Measurements from ENCODE around the gene ZDHHC7. TPM values are rescaled to one million over a fixed set of nuclear protein-coding genes. Genes with fewer than 3 reads are reported as not detected.

ZDHHC7 gene
- total and polyA plus RNA-seq, 9 of the 15 experiments (the other 6 are each of a cell fraction or from before 2014, with no cell fraction given), result 1.7 to 49.7 (median 37.4) TPM

GRCh38 chr16:85011846-85012284, 530 bp upstream of the ZDHHC7 start:
- Histone ChIP-seq H3K4me2 (ENCODE audit: insufficient read depth, low read length) (peak overlapping the region; percentile 96), H3K4me3 (peak overlapping the region; percentile 97), H3K9me1 (ENCODE audit: control insufficient read depth, insufficient read depth, low read length) (no peaks in the 10 kb centered on the region), H2AFZ (ENCODE audit: low read depth, low read length) (peak overlapping the region; percentile 100), H3K27me3 (ENCODE audit: control insufficient read depth in 2 of 2, insufficient read depth in 2 of 2, low read length in 2 of 2) (no peaks in the 10 kb centered on the region), H3K27ac (ENCODE audit: extremely low read depth, low read depth, low read length) (peak overlapping the region; percentile 98), H3K9me3 (replicated peaks; ENCODE audit: control insufficient read depth, insufficient read depth, low read depth, low read length) (no peaks in the 10 kb centered on the region), H3K36me3 (ENCODE audit: control insufficient read depth, insufficient read depth, low read length) (peaks cover 20% of the 10 kb centered on the region; the same call in 1 of the 3 replicates), H3K9ac (ENCODE audit: insufficient read depth in 1 of 2, low read depth in 2 of 2, low read length in 2 of 2) (peak overlapping the region; percentile 99), H3K79me2 (ENCODE audit: control insufficient read depth, insufficient read depth, low read length) (peaks cover 49% of the 10 kb centered on the region), H3K4me1 (replicated peaks in 1 of 2; ENCODE audit: control insufficient read depth in 2 of 2, insufficient read depth in 2 of 2, low read length in 2 of 2) (peaks cover 7 to 18% of the 10 kb centered on the region in 2 experiments), H4K20me1 (replicated peaks; ENCODE audit: control insufficient read depth, insufficient read depth, low read length) (peaks cover 8% of the 10 kb centered on the region)
- peak; percentile 58 for ATAC-seq
- ChIA-PET POLR2A (interaction anchor here (0.6 to 4.9 kb wide), 13 partner anchors 11 to 635 kb away, joined by 3 to 50 read pairs (median 4); partner anchors contain the start of gene KIAA0513), CTCF (ENCODE audit: low intra/inter-chr PET ratio) (interaction anchor here (0.7 to 0.9 kb wide), 2 partner anchors 8 to 563 kb away, joined by 3 to 4 read pairs; no protein-coding TSS in a partner anchor)
- 2% methylated on average over 17 of the region's 17 CpGs for WGBS (ENCODE audit: insufficient coverage, low coverage, missing lambda C conversion rate)
- TSS peak; percentile 99 for BruUV-seq (replicated peaks)
- intact Hi-C loops (cut with micrococcal nuclease), result no loop called here
- DNase-seq (ENCODE audit: extremely low read depth in 1 of 4, low spot score in 3 of 4), result no peak
- no peak for FAIRE-seq
- in situ Hi-C loops (cut with MboI), result no loop called here
- TF ChIP-seq KAT7 (CRISPR knock-in tag; IDR thresholded peaks at IDR 0.05; ENCODE audit: borderline replicate concordance) (0 out of 2 replicates have a peak, but pooled peaks have one; percentile 61), GTF2E2 (tag; IDR thresholded peaks at IDR 0.05) (peak; percentile 88), HDGF (IDR thresholded peaks at IDR 0.05) (0 out of 2 replicates have a peak, but pooled peaks have one; percentile 50), MAFF (IDR thresholded peaks at IDR 0.05; ENCODE audit: low read length) (no peak), NCOA1 (IDR thresholded peaks at IDR 0.05; ENCODE audit: low read depth) (0 out of 2 replicates have a peak, but pooled peaks have one; percentile 19), ZNF318 (IDR thresholded peaks at IDR 0.05; ENCODE audit: borderline replicate concordance in 1 of 2, low read depth in 1 of 2) (0 out of 4 replicates have a peak, but pooled peaks of 1 of the 2 experiments have one; percentile 24), ZBTB8A (IDR thresholded peaks at IDR 0.05; ENCODE audit: partially characterized antibody) (no peak), ZFP91 (CRISPR knock-in tag; IDR thresholded peaks at IDR 0.05) (no peak), ZBED1 (IDR thresholded peaks at IDR 0.05) (no peak), PHB (CRISPR knock-in tag; IDR thresholded peaks at IDR 0.05) (no peak), NFIC (IDR thresholded peaks at IDR 0.05) (no peak), SMARCE1 (IDR thresholded peaks at IDR 0.05) (0 out of 2 replicates have a peak, but pooled peaks have one; percentile 45), ADNP (tag; IDR thresholded peaks at IDR 0.05) (peak; percentile 87)

All from K562 (cell line).